ENCODE results near the gene TNS1. TPM values are rescaled to one million over a fixed set of nuclear protein-coding genes. Genes with fewer than 3 reads are reported as not detected.

TNS1 gene
- total and polyA plus RNA-seq, 9 of the 15 experiments (the other 6 are each of a cell fraction or from before 2014, with no cell fraction given) = 0.13 to 2.7 (median 0.77) TPM

- TF ChIP-seq RAD21 (CRISPR knock-in tag; conservative IDR thresholded peaks at IDR 0.05 in 1 of 2, IDR thresholded peaks at IDR 0.05 in 1 of 2) = no peak
- TF ChIP-seq IRF1 (CRISPR knock-in tag; IDR thresholded peaks at IDR 0.05; ENCODE audit: borderline replicate concordance) = no peak
- TF ChIP-seq SOX6 (IDR thresholded peaks at IDR 0.05) = peak; percentile 74
- TF ChIP-seq CEBPG (CRISPR knock-in tag; IDR thresholded peaks at IDR 0.05) = no peak
- no peak for TF ChIP-seq CEBPG (tag; conservative IDR thresholded peaks at IDR 0.05 in 1 of 2, IDR thresholded peaks at IDR 0.05 in 1 of 2)
- peak; percentile 80 for TF ChIP-seq CREM (IDR thresholded peaks at IDR 0.05; ENCODE audit: low read depth)
- no peak for TF ChIP-seq ZNF551 (CRISPR knock-in tag; IDR thresholded peaks at IDR 0.05)
- peak; percentile 29 to 63; a peak in 3 of 4 replicates for TF ChIP-seq KDM1A (IDR thresholded peaks at IDR 0.05)
- TF ChIP-seq BRD4 (IDR thresholded peaks at IDR 0.05) = no peak
- TF ChIP-seq KLF1 (tag; IDR thresholded peaks at IDR 0.05) = no peak
- no peak for TF ChIP-seq YY1 (IDR thresholded peaks at IDR 0.05; ENCODE audit: borderline replicate concordance in 1 of 3, control insufficient read depth in 1 of 3, extremely low read depth in 1 of 3, insufficient read depth in 3 of 3, insufficient read length in 1 of 3, insufficient replicate concordance in 2 of 3, low read depth in 1 of 3, low read length in 2 of 3)
- TF ChIP-seq AFF1 (IDR thresholded peaks at IDR 0.05; ENCODE audit: low read depth in 1 of 2, partially characterized antibody in 2 of 2) = peak in 1 of 2 experiments; percentile 61
- TF ChIP-seq RFX5 (IDR thresholded peaks at IDR 0.05; ENCODE audit: low read depth, low read length) = no peak
- peak; percentile 96 for TF ChIP-seq CBFA2T3 (IDR thresholded peaks at IDR 0.05)
- no peak for TF ChIP-seq KDM5B (IDR thresholded peaks at IDR 0.05; ENCODE audit: insufficient replicate concordance, low read depth, low read length)
- no peak for TF ChIP-seq MED1 (CRISPR knock-in tag; IDR thresholded peaks at IDR 0.05; ENCODE audit: borderline replicate concordance)
- no peak for TF ChIP-seq KLF10 (CRISPR knock-in tag; IDR thresholded peaks at IDR 0.05)
- no peak for TF ChIP-seq HMG20B (CRISPR knock-in tag; IDR thresholded peaks at IDR 0.05)
- no peak for TF ChIP-seq E2F3 (CRISPR knock-in tag; IDR thresholded peaks at IDR 0.05)
- TF ChIP-seq SMARCE1 (IDR thresholded peaks at IDR 0.05) = peak; percentile 91
- no peak for TF ChIP-seq E2F8 (IDR thresholded peaks at IDR 0.05; ENCODE audit: low read depth, partially characterized antibody)
- TF ChIP-seq ZNF766 (CRISPR knock-in tag; conservative IDR thresholded peaks at IDR 0.05) = peak; percentile 45; the same call in 1 of the 2 replicates
- no peak for TF ChIP-seq PHTF2 (CRISPR knock-in tag; IDR thresholded peaks at IDR 0.05)
Measured at GRCh38 chr2:217842017-217842416, 160.8 kb downstream of the TNS1 start (continued).

Measured in K562 (cell line).